ENCODE measurements around the gene GMDS.

Gene GMDS

DNA sequence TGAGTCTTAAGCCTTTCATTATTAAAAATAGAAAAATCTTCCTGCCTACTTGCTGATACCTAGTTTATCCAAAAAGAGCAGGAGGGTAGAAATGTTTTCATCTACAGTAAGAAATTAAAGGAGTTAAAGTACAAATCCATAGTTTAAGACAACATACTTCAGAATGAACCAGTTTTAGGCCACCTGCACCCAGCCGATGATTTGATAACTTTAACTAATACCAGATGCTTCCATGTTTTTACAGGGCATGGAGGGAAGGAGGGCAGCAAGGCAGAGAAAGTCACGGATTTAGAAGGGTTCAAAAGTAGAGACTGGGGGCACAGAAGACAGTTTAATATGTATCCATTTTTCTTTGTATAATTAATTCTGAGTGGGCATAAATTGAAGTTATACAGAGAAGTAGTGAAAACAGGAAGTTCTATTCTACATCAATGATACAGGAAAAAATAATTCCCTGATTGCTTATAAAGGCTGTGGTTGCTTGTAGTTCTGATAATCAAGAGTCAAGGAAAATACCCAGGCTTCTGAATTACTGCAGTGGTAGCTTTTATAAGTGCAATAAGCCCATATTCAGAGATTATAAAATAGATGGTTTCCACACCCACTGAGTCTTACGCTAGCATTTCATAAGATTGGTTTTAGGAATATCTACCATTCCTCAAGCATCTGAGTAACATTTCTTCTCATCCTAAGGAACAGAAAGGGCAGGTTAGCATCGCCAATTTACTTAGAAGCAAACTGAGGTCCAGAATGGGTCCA lies 72.0 kb downstream of the GMDS start:
- no peak for DNase-seq

DNA sequence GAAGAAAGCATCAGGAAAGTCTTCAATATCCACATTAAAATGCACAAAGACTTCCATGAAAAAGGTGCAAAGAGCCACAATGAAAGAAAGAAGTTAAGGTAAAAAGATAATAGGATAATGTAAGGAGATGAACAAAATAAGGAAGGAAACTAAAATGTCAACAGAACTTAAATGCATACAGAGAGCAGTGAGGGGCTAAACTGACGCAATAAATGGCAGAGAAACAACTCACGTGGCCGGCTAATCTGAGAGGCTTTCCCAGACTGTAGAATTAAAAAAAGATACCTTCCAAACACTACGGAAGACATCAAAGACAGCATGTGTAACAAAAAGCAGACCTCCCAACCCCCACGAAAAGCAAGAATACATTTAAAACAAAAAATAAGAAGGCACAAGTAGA lies 73.7 kb downstream of the GMDS start:
- DNase-seq = no peak

DNA sequence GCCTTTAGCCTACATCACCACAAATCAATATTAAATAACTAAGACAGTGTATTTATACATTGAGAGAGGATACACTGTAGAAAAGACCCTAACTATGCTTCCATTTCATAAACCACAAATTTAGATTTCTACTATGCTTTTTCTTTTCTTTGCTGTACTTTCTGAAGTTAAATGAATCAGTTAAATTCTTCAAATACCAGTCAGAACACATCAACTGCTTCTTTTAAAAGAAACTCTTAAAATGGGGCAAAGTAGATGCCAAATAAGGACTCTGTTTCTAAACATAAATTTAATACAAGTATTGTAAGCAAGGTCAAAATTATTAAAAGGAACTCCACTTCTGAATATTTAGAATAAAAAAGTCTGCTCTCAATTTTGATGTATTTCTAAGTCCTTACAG lies 76.9 kb downstream of the GMDS start:
- no peak for DNase-seq

DNA sequence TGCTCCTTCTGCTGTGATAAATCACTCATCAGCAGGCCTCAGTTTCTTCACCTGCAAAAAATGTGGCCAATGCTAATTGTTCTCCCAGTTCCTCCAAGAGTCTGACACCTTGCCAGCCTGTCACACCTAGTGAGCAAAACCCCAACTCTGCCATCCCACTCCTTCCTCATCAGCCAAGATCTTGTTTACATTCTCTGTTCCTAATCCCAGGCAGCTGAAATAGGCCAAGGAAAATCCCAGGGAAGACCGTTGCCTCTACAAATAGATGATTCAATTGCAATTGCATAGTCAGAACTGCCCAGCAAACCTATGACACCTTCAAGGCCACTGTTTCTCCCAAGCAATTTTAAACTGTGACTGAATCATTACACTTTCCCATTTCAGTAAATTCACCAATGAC lies 78.7 kb downstream of the GMDS start:
- DNase-seq = no peak

DNA sequence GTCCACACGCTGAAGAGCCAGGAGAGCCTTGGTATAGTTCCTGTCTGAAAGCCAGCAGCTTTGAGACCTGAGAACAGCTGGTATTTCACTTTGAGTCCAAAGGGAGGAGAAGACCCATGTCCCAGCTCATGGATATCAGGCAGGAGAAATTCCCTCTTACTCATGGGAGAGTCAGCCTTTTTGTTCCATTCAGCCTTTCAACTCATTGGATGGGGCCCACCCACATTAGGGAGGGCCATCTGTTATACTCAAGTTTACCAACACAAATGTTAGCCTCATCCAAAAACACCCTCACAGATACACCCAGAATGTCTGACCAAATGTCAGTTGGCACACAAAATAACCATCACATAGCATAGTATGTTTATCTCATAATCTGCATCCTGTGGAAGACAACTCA lies 80.1 kb downstream of the GMDS start:
- DNase-seq = no peak

DNA sequence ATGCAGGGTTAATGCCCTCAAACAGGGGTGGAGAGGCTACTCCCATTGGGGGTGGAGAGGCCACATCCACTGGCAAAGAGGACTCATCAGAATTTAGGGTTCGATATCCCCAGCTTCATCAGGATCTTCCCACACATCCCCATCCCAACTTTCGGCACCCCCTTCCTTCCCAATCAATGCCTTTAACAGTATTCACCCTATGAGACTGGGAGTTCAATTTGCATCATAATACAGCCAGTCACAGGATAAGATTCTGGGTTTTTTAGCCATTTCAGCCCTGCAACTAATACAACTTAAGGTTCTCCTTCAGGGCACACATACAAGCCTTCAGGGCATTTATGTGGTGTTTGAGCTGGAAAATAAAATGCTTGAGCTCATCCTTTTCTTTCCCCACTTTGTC lies 80.9 kb downstream of the GMDS start:
- no peak for DNase-seq

DNA sequence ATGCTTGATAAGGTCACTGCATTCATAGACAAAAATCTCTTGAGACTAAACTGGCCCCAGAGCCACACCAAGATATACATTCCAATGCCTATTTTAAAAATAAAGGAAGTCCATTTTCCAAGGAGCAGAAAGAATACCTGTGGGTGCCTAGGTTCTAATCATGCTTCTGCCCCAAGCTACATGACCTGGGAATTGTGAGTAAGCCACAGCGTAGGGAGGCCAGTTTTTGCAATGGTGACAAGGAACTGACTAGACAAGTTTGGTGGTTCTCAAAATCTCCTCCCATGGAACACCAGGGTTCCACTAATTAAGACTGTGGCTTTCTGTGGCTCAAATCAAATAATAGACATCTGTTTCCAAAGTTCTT lies 83.3 kb downstream of the GMDS start:
- no peak for DNase-seq

DNA sequence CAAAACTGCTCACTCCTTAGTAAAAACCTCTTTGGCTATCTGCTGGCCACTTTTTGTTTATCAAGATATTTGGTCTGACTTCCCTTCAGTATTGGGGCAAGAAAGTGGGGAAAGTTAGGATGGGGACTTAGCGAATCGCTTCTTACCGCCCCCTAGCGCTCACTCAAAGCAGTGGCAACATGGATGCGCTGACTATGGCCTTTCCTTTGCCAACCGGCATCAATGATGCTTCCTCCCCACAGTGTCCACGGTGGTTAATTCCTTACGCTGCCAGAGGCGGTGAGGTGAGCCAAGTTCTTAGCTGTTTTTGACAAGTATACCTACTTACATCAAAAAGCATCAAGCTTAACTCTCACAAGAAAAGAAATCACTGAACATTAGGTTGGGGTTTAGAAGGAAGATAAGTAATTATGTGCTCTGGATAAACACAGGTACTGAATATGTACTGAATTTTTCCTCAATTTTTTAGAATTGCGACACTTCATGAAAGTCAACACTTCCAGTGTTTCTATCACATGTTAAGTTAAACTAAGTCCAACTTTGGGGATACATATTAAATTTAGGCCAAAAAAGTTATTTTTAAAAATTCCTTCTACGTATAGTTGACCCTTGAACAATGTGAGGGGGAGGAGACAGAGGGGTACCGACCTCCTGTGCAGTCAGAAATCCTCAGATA lies 86.7 kb downstream of the GMDS start:
- peak; percentile 55 for DNase-seq

DNA sequence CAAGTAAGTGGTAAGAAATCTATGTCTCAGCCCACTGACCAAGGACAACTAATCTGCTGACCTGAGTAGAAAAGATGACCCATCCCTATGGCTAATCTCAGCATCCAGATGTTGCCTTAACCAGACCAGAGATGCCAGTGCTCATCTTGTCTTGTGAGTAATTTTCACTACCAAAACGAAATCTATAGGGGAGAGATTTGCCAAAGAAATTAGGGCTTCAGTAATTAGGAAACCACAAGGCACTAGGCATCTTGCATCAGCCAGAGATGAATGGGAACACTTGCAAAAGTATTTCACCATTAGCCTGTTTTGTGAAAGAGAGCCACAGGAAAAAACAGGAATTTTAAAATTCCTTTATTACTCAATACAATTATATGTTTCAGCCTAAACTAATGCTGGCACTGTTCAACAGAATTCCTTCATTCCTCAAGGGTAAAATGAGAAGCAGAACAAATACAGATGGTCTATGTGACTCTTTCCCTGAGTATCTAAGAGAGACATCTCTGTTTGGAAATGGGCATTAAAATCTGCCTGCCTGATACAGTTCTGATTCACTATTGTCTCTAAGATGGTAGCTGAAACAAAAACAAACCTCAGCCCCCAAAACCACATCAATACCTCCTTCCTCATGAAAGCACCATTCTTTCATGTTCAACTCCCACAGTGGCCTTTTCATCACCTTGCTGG lies 87.8 kb downstream of the GMDS start:
- no peak for DNase-seq

DNA sequence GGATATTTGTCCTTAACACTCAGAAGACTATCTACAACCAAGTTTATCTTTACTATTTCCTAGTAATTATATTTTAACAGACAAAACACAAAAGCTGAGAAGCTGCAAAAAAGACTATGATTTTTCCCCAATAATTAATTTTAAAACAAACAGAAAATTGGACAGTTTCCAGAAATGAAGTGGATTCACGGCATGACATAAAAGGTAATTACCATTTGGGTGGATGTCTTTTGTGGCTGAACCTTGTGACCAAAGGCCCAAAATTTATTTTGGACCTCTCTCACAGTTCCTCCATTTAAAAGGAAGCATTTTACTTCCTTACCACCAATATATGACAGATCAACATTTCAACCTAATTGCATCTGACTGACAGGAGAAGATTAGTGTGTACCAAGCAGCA lies 90.2 kb downstream of the GMDS start:
- DNase-seq = no peak

DNA sequence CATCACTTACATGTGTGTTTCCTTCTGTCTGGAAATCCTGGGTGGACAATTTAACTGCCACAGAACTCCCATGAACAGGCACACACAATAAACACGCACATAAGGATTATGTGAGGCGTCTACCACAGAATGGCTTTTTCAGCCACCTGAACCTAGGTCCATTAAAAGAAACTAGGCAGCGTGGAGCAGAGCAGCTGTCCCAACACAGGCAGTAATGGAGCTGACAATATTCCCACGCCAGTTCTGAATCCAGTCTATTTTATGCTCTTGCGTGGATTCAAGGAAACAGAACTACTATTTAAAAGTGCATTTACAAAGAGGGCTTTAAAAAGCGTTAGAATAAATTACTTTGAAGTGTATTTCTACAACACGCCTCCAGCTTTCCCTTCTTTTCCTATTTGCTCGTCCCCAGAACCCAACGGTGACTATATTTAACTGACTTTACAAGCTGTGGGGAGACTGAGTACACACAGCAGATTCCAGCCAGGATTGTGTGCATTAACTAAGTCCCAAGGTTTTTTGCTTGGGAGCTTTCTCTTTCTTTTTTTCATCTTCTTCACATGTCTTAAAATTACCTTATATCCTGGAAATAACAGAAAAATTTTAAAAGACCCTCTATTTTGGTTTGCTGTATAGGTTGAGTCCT lies 95.9 kb downstream of the GMDS start:
- DNase-seq = no peak

DNA sequence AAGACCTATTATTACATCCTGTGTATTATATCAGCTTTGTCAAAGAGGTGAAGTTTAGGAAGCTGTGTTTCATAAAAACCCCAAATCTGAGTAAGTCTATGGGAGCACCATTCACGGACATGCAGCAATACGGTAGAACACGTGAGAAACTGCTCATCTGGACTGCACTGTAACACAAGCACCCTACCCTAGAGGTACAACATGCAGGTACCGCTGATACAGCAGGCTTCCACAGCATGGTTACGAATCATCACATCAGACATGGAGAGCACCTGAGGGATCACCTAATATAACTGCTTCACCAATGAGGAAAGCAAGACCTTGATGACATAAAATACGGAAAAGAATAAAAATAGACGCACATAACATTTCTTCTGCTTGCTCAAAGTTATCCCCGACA lies 96.7 kb downstream of the GMDS start:
- no peak for DNase-seq

DNA sequence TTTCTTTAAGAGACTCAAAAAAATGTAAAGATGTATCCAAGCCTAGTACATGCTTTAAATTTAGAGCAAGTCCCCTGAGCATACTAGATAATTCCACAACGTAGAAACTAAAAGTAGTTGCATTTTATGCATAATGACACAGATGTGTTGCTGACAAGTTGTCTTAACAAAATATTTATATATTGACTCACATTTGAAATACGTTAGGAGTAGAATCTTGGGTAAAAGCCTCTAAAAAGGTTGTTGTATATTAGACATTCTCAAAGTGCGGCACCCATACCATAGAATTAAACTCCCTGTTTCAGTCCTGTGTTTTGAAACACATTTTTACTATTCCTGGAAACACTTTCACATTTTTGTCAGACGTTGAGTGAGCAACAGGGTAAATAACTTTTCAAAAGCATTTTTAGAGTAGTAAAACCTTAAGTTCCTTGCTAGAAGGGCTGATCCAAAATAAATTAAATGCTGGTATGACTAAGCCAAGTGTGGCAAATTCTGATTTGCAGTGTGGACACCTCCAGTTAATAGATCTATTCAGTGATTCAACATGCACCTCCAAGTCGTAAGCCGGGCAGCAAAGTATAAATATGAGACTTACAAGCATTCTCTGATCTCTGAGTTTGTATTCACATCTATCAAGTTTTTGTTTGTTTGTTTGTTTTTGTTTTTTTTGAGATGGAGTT lies 97.5 kb downstream of the GMDS start:
- DNase-seq = no peak

DNA sequence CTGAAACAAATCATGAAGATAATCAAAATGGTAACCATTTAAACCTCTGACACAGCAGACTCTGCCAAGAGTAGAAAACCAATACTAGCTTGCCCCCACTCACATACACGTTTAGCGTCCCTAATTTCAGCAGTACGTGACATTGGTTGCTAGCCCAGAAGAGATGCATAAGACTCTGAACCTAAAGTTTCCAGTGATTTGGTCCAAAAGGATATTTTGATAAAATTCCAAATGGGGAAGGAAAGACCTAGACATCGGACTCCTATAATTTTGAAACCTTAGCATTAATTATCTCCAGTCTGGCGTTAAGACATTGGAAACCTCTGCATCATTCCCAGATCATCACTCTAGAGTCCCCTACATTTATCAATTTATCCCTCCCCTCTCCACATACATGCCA lies 98.1 kb downstream of the GMDS start:
- no peak for DNase-seq

DNA sequence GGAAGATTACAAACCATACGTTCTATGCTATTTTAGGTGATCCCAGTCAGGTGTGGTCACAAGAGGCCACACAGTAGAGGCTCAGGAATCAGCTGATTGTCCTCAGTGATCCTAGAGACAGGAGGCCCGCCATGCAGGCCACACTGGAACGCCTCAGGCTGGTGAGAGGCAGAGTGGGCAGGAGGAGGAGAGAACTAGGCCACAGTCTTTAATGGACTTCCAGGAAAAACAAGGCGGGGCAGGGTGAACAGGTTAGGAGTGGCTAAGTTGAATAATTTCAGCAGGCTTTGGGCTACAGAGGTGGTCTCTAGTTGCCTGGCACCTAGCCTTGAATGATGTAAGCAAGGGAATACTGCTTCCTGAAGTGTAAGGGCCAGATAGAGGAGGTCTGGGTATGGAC lies 101.2 kb downstream of the GMDS start:
- DNase-seq = no peak

DNA sequence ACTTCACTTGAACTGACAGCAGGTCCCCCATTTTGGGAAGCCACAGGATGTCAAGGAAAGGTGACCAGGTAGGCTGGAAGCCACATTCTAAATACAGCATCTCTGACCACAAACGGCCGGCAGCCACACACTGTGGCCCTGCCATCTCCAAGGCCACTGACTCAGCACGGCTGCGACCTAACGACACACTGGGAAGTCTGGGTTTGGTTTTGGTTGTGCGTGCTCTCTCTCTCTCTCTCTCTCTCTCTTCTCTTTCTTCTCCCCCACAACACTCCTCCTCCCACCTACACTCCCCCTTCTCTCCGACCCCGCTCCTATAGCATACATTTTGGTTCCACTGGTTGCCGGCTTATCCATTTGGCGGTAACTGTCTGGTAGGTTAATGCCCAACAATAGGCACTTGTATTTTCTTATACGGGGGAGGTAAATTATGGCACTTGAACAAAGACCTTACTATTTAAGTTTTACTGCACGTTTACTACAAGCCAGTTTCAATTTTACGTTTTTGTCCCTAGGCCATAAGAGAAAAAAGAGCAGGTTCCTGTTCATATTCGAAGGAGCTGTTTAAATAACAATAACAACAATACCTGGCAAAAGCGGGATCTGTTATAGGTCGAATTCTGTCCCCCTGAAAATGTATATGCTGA lies 103.6 kb downstream of the GMDS start:
- no peak for DNase-seq

DNA sequence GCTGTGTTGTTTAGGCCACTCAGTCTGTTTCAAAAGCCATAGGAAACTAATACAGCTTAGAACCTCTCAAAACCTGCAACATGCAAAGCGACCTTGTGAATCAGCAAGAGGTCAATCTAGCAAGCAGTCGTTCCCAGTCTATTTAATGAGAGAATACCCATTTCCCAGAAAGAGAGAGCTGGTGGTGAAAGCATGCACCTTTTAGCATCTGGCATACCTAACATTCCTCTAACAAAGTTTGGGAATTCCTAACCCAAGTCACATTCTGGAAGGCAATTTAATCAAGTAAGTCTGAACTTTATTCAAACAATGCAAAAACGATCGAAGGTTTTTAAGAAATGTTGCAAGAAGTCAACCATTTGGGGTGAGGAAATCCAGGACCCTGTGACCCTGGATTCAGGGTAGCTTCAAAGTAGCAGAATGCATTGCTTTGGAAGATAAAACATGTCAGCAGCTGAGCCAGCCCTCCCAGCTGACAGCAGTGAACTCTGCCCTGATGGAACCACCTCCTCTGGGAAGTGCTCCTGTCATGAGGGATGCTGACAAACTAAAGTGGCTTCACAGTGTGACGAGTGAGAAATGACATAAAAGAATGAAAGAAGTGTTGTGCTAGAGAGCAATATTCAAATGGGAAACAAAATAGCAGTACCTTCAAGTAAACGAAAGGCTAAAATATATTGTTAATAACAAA lies 104.8 kb downstream of the GMDS start:
- DNase-seq = peak; percentile 22

DNA sequence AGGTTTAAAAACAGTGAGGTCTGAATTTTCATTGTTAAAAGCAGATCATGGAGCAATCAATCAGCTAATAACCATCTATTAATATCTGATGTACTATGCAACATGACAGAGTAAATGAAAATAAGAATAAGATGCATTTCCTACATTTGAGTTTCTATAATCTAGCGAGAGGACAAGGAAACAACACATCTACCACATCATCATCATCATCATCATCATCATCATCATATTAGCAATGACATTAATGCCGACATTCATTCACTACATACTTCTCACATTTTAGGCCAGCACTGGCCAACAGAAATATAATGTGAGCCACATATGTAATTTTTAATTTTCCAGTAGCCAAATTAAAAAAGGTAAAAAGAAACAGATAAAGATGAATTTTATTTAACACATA lies 110.0 kb downstream of the GMDS start:
- DNase-seq = no peak

DNA sequence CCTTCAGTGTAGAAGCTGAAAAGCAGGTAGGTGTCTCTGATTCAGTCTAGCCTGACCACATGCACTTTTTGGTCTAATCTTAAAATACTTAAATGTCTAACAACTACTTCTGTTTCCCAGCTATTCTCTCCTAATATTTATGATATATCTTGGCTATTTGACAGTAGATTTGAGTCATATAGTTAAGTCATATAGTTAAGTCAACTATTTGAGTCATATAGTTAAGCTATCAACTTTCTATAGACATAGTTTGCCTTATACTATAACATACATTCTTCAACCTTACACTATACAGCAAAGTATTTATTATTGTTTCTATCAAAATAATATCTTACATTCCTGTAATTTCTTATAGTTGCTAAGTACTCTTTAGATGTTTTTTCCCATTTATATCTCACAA lies 110.9 kb downstream of the GMDS start:
- no peak for DNase-seq

DNA sequence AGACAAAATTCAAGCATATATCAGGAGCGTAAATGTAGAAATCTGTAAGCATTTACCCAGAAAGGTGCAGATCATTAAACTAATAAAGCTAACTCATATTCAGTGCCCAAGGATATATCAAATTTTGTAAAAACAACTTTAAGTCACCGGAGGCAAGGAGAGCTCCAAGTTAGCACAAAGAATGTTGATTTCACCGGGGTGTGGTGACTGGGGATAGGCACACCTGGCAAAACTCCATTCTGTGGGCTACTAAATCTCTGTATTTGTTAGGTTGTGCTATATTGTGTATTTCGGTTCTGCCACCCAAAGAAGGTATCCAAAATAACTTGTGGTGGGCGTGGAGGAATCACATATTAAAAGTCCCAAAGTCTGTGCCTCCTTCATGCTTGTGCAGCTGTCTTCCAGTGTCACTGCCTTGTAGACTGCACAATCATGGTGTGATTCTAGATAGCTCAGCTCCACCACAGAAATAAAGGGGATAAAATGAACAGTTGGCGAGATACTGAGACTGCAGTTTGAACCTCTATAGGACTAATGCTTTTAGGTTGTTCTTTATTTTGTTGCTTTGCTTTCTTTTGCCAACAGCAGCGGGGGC lies 111.6 kb downstream of the GMDS start:
- no peak for DNase-seq

DNA sequence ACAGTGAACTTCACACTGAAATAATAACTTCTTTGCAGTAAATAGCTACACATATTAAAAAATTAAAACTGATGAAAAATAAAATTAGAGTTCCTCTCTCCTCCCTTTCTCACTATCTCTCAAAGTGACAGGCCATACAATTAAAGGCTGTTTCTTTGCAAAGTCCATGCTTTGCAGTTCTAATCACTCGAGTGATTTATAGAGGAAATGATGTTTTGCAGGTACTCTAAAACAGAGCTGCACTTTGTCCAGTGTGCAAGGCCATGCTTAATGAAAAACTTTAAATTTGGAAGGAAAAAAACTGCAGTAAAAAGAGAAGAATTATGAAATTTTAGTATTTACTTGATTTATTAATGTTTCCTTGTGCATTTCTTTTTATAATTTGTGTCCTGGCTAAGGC lies 112.5 kb downstream of the GMDS start:
- no peak for DNase-seq

DNA sequence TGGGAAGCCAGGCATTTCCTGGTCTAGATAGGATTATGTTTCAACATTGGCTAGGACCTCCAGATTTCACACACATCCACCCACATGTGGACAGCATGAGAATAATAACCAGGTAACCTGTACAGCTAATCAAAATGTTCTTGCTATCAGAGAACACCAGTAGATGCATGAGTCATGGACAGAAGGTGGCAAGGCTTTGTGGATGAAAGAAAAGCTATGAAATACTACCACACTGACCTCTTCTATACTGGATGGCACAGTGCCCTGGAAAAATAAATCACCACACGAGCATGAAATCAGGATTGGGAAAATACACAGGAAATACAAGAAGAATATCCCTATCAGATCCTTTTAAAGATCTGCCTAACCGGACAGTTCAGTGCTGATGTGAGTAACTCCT lies 113.0 kb downstream of the GMDS start:
- no peak for DNase-seq

All from eye (tissue), 1 donor.